Loucy (cell line): ENCODE measurements around the gene TBATA.

Experiments
- CTCF ChIP-seq: fragments of 200-600 bp; sonication (generic); conservative IDR thresholded peaks from 2 replicates; pipeline ENCODE4 v1.5.1; 2014; ENCODE audit warnings: mild to moderate bottlenecking, antibody characterized with exemption, low read length
- EZH2phosphoT487 ChIP-seq: fragments of 200-600 bp; IDR thresholded peaks from 2 replicates; pipeline ENCODE4 v1.6.1; 2018; ENCODE audit warnings: antibody characterized with exemption, mild to moderate bottlenecking, moderate library complexity, borderline replicate concordance

GRCh38 chr10:70806841-70807240, 21.7 kb upstream of the TBATA start:
- TF ChIP-seq CTCF (no peak), EZH2phosphoT487 (no peak)
